Brain microvascular endothelial cell (primary cell): ENCODE data around the gene ZNF550.

ENCODE experiments used
- DNase-seq: peaks from one replicate; pipeline ENCODE4 v3.0.0-alpha.2; 2020
- H3K27ac ChIP-seq: fragments of 250-450 bp; sonication (Bioruptor Pico); 2 replicates; pipeline ENCODE4 v1.5.1; 2020; ENCODE audit warnings: mild to moderate bottlenecking, moderate library complexity
- H3K27me3 ChIP-seq: fragments of 250-450 bp; sonication (Bioruptor Pico); replicated peaks from 2 replicates; pipeline ENCODE4 v1.5.1; 2020; ENCODE audit warnings: mild to moderate bottlenecking
- H3K36me3 ChIP-seq: fragments of 250-450 bp; sonication (Bioruptor Pico); replicated peaks from 2 replicates; pipeline ENCODE4 v1.5.1; 2020; ENCODE audit warnings: mild to moderate bottlenecking
- H3K4me3 ChIP-seq: 2 replicates; pipeline ENCODE4 v1.5.1; 2011; ENCODE audit warnings: low read depth, mild to moderate bottlenecking, control low read depth, low read length, moderate library complexity
- CTCF ChIP-seq: IDR thresholded peaks from 2 replicates; pipeline ENCODE4 v1.5.1; 2011; ENCODE audit warnings: low read depth, mild to moderate bottlenecking, moderate library complexity, low read length, control low read depth, inconsistent platforms; ENCODE audit errors: missing control alignments
- in situ Hi-C: cut with HindIII; loops from 2 replicates; pipeline ENCODE4 v1.10.0; 2017; ENCODE audit warnings: low sequenced_read_pairs, low pct_ligation_motif_present

The ZNF550 gene

GRCh38 chr19:57559404-57560025, at the start of gene ZNF550:
Gene ZNF550, minus strand, starts transcription at chr19:57559863. Its CDS starts 181 bp downstream, at chr19:57559682.
- Histone ChIP-seq H3K27ac (peak within 1 kb of the TSS; percentile 76), H3K4me3 (peak within 1 kb of the TSS; percentile 97), H3K27me3 (no peaks in the 10 kb centered on the region), H3K36me3 (peaks cover 20% of the 10 kb centered on the region)
- peak; percentile 89 for DNase-seq
- TF ChIP-seq CTCF = no peak
- in situ Hi-C loops = no loop called here

- Histone ChIP-seq H3K27me3 (no peaks in the 10 kb centered on the region), H3K27ac (no peak overlapping the region), H3K36me3 (peaks cover 16% of the 10 kb centered on the region), H3K4me3 (no peak overlapping the region)
- in situ Hi-C loops = no loop called here
- DNase-seq = no peak
- TF ChIP-seq CTCF = no peak
Observed at GRCh38 chr19:57606931-57607330, 47.3 kb upstream of the ZNF550 start.

GRCh38 chr19:57599761-57600383, 40.2 kb upstream of the ZNF550 start, which contains the start of gene ZNF530:
Gene ZNF530, plus strand, starts transcription at chr19:57599885. Its CDS starts 4,461 bp downstream, at chr19:57604346.
- peak; percentile 1 for TF ChIP-seq CTCF
- Histone ChIP-seq H3K27ac (no peak within 1 kb of the TSS), H3K36me3 (peaks cover 3% of the 10 kb centered on the region), H3K4me3 (peak within 1 kb of the TSS; percentile 84), H3K27me3 (no peaks in the 10 kb centered on the region)
- peak; percentile 89 for DNase-seq
- in situ Hi-C loops = no loop called here

GRCh38 chr19:57599377-57599760, 39.7 kb upstream of the ZNF550 start:
- Histone ChIP-seq H3K27ac (no peak overlapping the region), H3K27me3 (no peaks in the 10 kb centered on the region), H3K36me3 (peaks cover under 1% of the 10 kb centered on the region), H3K4me3 (peak overlapping the region; percentile 84)
- in situ Hi-C loops = no loop called here
- no peak for DNase-seq
- TF ChIP-seq CTCF = no peak

GRCh38 chr19:57587529-57587928, 27.9 kb upstream of the ZNF550 start:
- in situ Hi-C loops = no loop called here
- peak overlapping the region; percentile 68 for H3K27ac ChIP-seq
- TF ChIP-seq CTCF = no peak
- no peak overlapping the region for H3K4me3 ChIP-seq
- DNase-seq = peak; percentile 83
- peaks cover 27% of the 10 kb centered on the region for H3K36me3 ChIP-seq
- no peaks in the 10 kb centered on the region for H3K27me3 ChIP-seq
